H1 (cell line): ENCODE data around the gene TMEM164.

Experiments
- CHD1 ChIP-seq: IDR thresholded peaks from 2 replicates; pipeline ENCODE4 v1.6.1; 2012; ENCODE audit warnings: low read depth, low read length, improper control_type of control experiment
- POLR2A ChIP-seq, 2 experiments: IDR thresholded peaks; 1 replicate in 1 of 2; 2 replicates in 1 of 2; pipeline ENCODE4 v1.6.1; 2011; ENCODE audit warnings: low read depth in 2 of 2, low read length in 2 of 2, mild to moderate bottlenecking in 2 of 2; ENCODE audit errors: control extremely low read depth in 1 of 2
- RXRA ChIP-seq: IDR thresholded peaks from 2 replicates; pipeline ENCODE4 v1.6.1; 2011; ENCODE audit warnings: low read depth, mild to moderate bottlenecking, low read length, moderate library complexity; ENCODE audit not compliant: insufficient read depth
- TF ChIP-seq, protein P1 (sequence below), 3 experiments: IDR thresholded peaks; 1 replicate in 2 of 3; 2 replicates in 1 of 3; pipeline versions ENCODE4 v1.5.1 to v1.6.1; 2011; ENCODE audit warnings: low read length in 3 of 3, mild to moderate bottlenecking in 3 of 3, inconsistent platforms in 2 of 3, low read depth in 1 of 3, moderate library complexity in 1 of 3; ENCODE audit not compliant: insufficient read depth in 1 of 3; ENCODE audit errors: control extremely low read depth in 1 of 3

DNA sequence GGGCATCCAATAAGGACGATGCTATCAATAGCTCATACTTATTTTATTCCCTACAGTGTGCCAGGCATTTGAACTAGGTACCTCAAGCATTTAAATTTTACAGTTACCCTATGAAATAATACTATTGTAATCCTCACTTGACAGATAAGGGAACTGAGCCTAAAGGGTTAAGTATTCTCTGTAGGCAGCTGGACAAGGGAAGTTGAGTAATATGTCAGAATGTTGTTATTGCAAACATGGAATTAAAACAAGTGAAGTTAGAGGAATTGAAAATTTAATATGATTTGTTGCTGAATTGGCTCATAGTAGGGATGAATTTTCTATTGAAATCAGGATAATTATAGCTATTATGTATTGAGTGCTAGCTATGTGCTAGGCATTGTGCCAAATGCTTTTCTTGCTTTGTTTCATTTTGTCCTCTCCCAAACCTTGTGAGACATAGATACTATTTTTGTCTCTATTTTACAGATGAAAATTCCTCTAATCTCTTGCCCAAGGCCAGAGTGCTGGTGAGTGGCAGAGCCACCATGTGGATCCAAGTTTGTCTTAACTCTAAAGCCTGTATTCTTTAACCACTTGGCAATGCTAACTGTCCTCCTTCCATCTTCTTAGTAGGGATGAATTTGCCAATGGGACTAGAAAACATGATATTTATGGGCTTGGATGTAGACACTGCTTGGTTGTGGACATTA, 58.1 kb downstream of the TMEM164 start:
- TF ChIP-seq, protein P1, sequence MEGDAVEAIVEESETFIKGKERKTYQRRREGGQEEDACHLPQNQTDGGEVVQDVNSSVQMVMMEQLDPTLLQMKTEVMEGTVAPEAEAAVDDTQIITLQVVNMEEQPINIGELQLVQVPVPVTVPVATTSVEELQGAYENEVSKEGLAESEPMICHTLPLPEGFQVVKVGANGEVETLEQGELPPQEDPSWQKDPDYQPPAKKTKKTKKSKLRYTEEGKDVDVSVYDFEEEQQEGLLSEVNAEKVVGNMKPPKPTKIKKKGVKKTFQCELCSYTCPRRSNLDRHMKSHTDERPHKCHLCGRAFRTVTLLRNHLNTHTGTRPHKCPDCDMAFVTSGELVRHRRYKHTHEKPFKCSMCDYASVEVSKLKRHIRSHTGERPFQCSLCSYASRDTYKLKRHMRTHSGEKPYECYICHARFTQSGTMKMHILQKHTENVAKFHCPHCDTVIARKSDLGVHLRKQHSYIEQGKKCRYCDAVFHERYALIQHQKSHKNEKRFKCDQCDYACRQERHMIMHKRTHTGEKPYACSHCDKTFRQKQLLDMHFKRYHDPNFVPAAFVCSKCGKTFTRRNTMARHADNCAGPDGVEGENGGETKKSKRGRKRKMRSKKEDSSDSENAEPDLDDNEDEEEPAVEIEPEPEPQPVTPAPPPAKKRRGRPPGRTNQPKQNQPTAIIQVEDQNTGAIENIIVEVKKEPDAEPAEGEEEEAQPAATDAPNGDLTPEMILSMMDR (IDR thresholded peaks at IDR 0.05; ENCODE audit: control extremely low read depth in 1 of 3, insufficient read depth in 1 of 3, low read depth in 1 of 3, low read length in 3 of 3), result no peak
- TF ChIP-seq CHD1 (no peak), POLR2A (IDR thresholded peaks at IDR 0.05; ENCODE audit: control extremely low read depth in 1 of 2, low read depth in 2 of 2, low read length in 2 of 2) (no peak), RXRA (no peak)
